GM20431 (cell line): ENCODE data around the gene EPHB2.

Experiments used
- in situ Hi-C: fragments of 300-500 bp; cut with MseI, MboI; formaldehyde crosslinking; loops from one replicate; pipeline ENCODE4 v1.15.0; 2020; ENCODE audit warnings: low sequenced_read_pairs; ENCODE audit not compliant: unreplicated experiment

EPHB2 gene

GRCh38 chr1:22688466-22688865, 22.2 kb upstream of the EPHB2 start:
- in situ Hi-C loops, result no loop called here

GRCh38 chr1:22689505-22689904, 21.1 kb upstream of the EPHB2 start:
- in situ Hi-C loops, result no loop called here

GRCh38 chr1:22691031-22691753, 19.4 kb upstream of the EPHB2 start:
- in situ Hi-C loops, result no loop called here

DNA sequence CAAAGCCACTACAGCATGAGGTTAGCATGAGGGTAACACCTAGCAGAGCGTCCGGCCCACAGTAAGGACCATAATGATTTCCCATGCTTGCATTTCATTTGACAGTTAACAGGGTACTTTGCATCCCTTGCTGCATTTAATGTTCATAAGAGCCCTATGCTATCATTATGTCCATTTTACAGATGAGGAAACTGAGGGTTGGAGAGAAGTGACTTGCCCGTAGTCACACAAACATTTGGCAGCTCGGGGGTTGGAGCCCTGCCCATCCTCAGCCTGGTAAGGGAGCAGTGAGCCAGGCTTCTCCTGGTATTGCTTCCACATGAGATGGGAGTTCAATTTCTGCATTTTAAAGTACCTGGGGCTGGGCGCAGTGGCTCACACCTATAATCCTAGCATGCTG, 16.5 kb upstream of the EPHB2 start:
- in situ Hi-C loops, result no loop called here

GRCh38 chr1:22696610-22697009, 14.0 kb upstream of the EPHB2 start:
- in situ Hi-C loops, result no loop called here

DNA sequence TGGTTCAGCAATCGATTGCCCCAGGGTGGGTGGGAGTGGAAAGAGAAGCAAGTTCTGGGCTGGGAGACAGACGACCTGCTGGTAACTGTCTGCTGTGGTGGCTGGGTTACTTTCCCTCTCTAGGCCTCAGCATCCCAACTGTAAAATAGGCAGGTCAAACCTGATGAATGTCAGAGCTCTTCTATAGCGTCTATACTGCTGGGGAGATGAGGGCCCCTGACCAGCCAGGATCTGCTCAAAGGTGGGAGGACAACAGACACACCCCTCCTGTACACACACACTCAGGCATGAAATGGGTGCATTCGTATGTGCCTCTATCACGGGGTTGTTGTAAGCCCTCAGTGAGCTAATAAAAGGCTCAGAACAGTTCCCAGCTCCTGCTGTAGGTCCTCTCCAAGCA, 12.7 kb upstream of the EPHB2 start:
- in situ Hi-C loops, result no loop called here

DNA sequence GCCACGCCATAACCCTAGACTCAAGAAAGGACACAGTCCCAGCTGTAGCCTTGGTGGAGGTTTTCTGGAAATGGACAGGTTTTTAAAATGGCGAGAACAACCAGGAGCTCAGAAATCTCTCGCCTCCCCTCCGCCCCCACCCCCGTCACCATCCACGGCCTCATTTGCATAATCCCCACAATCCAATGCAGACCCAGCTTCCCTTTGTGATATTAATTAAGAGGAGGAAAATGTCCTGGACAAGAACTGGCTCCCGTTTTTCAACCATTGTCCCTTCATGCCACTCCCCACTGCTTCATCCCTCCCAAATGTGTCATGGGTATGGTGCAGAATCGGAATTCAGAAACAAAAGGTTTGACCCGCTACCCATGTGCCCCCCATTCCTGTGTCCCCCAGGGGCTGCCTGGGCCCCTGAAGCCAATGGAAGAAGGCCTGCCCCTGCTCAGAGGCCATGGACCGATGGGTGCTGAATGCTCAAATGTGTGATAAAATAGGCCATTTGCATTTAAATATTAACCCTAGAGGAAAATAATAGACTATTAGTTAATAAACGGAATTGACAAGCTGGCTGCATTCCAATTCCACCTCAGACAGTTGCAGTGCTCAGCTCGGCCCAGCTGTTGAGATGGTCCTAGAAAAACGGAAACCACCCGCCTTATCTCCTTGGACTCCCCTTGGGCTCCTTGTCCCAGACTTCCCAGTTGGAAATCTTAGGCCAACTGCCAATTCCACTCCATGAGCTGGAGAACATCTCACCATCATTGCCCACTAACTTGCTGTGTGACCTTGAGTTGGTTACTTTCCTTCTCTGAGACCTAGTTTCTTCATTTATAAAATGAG, 10.7 kb upstream of the EPHB2 start:
- in situ Hi-C loops, result loop anchor here (25.0 kb wide), 1 partner anchor 187 kb away; no protein-coding TSS in a partner anchor

DNA sequence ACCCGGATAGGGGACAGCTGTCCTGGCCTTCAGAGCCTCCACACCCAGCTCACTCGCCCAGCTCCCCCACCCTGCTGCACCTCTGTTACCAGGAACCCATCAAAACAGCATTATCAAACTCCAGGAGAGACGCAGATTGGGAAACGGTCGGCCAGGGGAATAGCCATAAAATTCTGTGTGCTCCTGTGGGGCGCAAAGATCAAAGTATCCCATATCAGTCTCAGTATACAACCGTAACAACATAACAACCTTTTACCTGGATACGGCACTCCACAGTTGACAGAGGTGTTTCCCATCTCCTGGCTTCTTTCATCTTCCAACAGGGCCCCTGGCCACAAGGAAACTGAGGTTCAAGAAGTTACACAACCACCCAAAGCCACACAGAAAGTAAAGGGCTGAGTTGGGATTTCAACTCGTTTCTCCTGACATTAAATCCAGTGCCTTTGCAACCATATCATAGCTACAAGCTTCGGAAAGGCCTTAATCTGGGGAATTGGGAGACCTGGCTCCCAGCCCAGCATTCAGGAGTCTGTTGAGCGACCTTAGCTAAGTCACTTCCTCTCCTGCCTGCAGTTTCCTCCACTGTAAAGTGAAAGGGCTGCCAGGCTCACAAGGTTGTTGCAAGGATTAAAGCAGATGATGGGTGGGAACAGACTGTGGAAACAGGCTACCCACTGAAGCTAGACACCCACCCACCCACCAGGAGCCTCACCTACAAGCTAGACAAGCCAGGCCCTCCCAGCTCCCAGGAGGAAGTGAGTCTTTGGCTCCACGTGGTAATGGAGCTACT, 8.1 kb upstream of the EPHB2 start:
- in situ Hi-C loops, result loop anchor here (25.0 kb wide), 1 partner anchor 185 kb away; no protein-coding TSS in a partner anchor

DNA sequence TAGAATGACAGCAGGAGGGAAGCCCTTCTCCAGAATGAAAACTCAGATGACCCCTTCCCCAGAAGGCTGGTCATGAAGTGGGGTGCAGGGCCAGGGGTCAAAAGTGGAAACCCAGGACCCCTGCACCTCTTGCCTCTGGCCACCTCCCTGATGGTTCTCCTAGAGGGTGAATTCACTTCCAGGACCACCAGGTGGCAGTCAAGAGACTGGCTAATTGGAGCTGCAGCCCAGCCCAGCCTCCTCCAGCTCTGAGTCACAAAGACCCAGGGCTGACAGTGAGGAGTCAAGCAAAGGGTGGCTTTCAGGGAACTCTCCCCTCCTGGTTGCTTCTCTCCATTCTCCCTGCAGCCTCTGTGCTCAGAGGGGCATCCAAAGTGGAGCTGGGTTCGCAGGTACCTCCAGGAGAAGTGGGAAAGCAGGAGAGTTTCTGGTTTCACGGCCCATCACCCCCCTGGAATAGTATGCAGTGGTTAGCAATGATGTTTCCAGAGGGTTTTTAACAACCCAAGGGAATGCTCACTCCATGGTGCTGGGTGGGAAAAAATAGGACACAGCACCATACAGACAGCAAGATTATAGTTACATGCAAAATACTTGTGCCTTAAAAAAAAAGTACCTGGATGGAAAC, 6.1 kb upstream of the EPHB2 start:
- in situ Hi-C loops, result loop anchor here (25.0 kb wide), 1 partner anchor 183 kb away; no protein-coding TSS in a partner anchor

GRCh38 chr1:22705586-22705985, 5.1 kb upstream of the EPHB2 start:
- in situ Hi-C loops, result loop anchor here (25.0 kb wide), 1 partner anchor 182 kb away; no protein-coding TSS in a partner anchor

- in situ Hi-C loops, result loop anchor here (25.0 kb wide), 1 partner anchor 181 kb away; no protein-coding TSS in a partner anchor
Measured at GRCh38 chr1:22706100-22706499, 4.5 kb upstream of the EPHB2 start.

- in situ Hi-C loops, result loop anchor here (25.0 kb wide), 1 partner anchor 179 kb away; no protein-coding TSS in a partner anchor
Measured at GRCh38 chr1:22708777-22709176, 1.9 kb upstream of the EPHB2 start.

DNA sequence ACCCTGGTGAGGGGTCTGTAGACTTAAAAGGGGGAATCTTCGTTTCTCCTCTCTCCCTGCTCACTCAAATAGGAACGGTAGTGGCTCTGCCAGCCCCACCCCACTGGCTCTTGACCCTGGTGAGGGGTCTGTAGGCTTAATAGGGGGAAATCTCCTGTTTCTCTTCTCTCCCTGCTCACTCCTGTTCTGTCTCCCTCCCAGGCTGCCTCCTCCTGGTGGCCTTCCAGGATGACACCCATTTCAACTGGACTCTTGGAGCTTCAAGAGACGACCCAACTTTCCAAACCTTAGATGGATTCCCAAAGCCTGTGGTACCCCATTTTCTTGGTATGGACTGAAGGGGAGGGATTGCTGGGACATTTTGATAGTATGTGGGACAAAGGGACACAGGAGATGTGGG, 1.4 kb upstream of the EPHB2 start:
- in situ Hi-C loops, result loop anchor here (25.0 kb wide), 1 partner anchor 178 kb away; no protein-coding TSS in a partner anchor

- in situ Hi-C loops, result loop anchor here (25.0 kb wide), 1 partner anchor 177 kb away; no protein-coding TSS in a partner anchor
Measured at GRCh38 chr1:22709891-22710700, 543 bp upstream of the EPHB2 start.

DNA sequence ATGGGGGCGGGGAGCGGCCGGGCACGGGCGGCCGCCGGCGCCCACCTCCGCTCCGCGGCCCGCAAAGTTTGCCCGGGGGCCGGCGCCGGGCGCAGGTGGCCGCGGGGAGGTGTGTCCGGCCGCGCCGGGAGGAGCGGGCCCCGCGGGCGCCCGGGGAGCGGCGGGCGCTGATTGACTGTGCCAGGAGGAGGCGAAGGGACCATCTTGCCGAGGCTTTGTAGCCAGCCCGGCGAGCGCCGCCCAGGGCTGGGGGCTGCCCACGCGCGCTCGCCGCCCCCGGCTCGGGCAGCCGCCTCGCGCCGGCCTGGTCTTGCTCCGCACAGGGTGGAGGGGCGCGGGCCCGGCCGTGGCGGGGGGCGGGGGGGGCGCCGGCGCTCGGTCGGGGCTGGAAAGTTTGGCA, 432 bp downstream of the EPHB2 start:
- in situ Hi-C loops, result loop anchor here (25.0 kb wide), 1 partner anchor 176 kb away; no protein-coding TSS in a partner anchor

DNA sequence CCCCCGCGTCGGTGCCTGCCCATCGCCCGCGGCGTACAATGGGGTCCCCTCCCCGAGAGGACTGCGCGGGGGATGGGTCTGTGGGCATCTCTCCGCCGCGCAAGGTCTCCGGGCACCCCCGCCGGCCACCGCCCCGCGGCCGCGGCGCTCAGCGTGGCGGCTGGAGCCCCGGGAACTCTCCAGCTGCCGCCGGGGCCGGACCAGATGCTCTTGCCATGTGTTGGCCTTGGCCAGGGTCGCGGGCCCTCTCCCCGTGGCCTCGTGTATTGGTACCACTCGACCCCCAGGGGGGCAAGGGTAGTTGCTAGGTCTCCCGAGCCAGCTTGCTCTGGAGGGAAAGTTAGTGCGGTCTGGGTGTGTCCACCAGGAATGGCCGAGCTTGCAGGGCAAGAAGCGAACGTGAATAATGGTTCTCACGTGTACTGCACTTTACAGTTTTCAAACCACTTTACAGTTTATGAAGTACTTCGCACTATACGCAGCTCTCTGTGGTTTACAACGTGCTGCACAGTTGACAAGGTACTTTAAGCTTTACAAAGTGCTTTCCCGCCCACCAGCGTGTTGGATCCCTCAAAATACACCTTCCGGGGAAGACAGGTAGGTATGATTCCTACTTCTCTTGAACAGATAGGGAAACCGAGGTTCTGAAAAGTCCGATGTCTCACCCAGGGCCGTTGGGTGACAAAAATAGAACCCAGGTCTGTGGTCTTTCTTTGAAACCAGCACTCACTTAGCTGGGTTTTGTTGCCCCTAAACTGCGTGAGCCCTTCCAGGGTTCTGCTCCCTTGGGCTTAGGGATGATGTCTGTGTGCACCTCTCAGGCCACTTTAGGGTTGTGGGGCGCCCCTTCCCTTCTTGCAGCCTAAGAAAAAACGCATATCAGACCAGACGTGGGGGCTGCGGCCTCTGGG, 1.2 kb downstream of the EPHB2 start:
- in situ Hi-C loops, result loop anchor here (25.0 kb wide), 1 partner anchor 175 kb away; no protein-coding TSS in a partner anchor

GRCh38 chr1:22712502-22713271, 2.0 kb downstream of the EPHB2 start:
- in situ Hi-C loops, result loop anchor here (25.0 kb wide), 1 partner anchor 175 kb away; no protein-coding TSS in a partner anchor
